ENCODE measurements around the gene RNF121.
A peak's percentile ranks its signal among the peaks of the same experiment; 100 is the strongest.

The RNF121 gene

DNA sequence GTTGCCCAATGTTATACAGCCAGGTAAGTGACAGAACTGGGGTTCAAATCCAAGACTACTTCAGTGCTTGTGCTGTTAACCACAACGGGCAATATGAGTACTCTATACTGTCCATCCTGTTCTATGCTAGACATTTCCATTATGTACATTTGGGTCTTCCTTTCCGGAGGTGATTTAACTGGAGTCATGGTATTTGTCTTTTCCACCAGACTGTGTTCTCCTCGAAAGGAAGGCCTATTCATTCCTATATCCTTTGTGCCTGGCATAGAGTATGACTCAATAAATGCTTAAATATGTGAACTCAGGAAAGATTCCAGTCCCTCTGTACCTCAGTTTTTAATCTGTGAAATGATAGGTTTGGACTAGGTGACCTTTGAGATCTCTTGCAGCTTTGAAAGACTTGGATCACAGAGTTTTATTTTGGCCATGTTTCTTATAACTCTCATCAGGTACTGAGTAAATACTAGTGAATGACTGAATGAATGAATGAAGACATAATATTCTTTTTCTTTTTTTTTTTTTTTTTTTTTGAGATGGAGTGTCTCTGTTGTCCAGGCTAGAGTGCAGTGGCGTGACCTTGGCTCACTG, 6.6 kb downstream of the RNF121 start:
- no peak for DNase-seq

- DNase-seq = no peak
These were observed 8.0 kb downstream of the RNF121 start for GRCh38 chr11:71936825-71937224.

DNA sequence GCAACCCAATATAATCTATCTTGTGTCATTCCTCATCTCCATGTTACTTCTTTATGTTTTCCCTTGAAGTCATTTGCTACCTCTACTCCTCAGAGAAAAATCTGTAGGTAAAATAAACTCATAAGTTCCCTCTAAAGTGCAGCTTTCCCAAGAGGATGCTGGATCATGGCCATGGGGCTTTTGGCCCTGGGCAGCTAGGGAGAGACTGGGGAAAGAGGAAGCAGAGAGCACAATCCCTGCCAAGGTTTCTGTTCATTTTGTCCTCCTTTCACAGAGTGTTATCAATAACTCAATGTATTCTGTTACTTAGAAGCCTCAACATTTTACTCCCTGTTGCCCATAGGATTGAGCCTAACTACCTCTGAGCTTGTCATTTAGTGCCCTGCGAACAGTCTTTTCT, 9.0 kb downstream of the RNF121 start:
- no peak for DNase-seq

DNA sequence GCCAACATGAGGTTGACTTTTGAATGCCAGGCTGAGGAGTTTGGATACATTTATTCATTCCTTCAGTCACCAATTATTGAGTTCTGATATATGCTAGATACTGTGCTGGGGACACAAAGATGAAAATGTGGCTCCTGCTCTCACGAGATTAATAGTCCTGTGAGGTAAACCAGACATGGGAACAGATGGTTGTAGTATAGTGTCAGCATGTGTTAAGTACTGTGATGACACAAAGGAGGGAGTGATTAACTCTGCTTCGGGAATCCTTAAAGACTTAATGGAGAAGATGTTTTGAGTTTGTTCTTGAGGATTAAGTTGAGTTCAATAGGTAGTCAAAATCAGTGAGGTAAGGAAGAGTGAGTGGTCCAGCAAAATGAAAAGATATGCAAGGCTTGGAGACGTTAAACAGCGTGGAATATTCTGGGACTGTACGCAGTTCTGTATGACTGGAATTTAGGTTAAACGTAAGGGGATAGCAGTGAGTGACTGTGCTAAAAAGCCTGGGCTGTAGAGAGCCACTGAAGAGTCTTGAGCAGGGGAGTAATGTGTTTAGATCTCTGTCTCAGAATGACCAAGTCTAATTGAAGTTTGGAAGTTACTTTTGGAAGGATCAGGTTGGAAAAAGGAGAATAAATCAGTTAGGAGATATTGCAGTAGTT, 11.8 kb downstream of the RNF121 start:
- no peak for DNase-seq

DNA sequence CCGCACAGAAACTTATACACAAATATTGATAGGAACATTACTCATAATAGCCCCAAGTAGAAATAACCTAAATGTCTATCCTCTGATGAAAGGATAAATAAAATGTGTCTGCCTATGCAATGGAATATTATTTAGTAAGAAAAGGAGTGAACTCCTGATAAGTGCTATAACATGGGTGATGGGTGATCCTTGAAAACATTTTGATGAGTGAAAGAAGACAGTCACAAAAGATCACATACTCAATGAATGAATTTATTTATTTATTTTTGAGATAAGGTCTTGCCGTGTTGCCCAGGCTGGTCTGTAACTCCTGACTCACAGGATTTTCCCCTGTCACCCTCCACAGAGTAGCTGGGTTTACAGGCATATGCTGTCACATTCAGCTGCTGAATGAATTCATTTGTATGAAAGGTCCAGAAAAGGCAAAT, 17.3 kb downstream of the RNF121 start:
- no peak for DNase-seq

GRCh38 chr11:71947498-71947897, 18.7 kb downstream of the RNF121 start:
- DNase-seq = no peak

GRCh38 chr11:71948314-71949027, 19.6 kb downstream of the RNF121 start:
- no peak for DNase-seq

- no peak for DNase-seq
These were observed 20.2 kb downstream of the RNF121 start for GRCh38 chr11:71949034-71949433.

- DNase-seq = no peak
These were observed 23.0 kb downstream of the RNF121 start for GRCh38 chr11:71951741-71952310.

- no peak for DNase-seq
These were observed 27.1 kb downstream of the RNF121 start for GRCh38 chr11:71955898-71956456.

DNA sequence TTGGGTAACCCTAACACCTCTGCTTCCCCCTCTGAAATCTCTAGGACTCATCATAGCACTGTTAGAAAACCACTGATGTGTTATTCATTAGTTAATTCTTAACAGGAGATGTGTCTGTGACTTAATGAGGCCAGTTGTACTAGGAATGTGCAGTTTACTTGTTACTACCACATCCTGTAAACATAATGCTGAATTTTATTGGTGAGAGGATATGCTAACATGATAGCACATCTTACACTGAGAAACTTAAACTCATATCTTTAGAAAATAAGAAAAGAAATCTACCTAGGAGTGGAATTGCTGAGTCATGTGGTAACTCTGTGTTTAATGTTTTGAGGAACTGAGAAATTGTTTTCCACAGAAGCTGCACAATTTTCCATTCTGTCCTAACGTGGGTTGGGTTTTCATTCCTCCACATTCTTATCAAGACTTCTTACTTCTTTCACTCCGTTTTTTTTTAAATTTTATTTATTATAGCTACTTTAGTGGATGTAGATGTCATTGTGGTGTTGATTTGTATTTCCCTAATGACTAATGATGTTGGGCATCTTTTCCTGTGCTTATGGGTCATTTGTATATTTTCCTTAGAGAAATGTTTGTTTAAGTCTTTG, 33.7 kb downstream of the RNF121 start:
- DNase-seq = no peak

DNA sequence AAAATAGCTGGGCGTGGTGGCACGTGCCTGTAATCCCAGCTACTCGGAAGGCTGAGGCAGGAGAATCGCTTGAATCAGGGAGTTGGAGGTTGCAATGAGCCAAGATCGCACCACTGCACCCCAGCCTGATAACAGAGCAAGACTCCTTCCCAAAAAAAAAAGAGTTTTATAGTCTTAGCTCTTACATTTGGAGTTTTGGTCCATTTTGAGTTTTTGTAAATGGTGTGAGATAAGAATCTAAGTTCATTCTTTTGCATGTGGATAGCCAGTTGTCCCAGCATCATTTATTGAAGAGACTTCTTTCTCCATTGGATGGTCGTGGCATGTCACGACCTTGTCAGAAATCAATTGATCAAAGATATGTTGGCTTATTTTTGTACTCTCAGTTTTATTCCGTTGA, 34.6 kb downstream of the RNF121 start:
- DNase-seq = no peak

- DNase-seq = no peak
These were observed 35.8 kb downstream of the RNF121 start for GRCh38 chr11:71964641-71965040.

DNA sequence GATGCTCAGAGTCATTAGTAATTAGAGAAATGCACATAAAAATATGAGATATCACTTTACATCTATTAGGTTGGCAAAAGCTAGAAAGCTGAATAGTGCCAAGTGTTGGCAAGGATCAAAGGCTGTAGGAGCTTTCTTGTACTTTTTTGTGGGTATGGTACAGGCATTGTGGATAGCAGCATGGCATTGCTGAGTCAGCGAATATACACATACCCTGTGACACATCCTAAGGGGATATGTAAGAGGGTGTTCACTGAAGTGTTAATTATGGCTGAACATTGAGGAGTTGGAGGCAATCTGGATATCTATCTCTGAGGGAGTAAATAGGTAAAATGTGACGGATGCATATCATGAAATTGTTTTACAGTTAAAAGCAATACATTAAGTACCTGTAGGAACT, 42.8 kb downstream of the RNF121 start:
- DNase-seq = no peak

DNA sequence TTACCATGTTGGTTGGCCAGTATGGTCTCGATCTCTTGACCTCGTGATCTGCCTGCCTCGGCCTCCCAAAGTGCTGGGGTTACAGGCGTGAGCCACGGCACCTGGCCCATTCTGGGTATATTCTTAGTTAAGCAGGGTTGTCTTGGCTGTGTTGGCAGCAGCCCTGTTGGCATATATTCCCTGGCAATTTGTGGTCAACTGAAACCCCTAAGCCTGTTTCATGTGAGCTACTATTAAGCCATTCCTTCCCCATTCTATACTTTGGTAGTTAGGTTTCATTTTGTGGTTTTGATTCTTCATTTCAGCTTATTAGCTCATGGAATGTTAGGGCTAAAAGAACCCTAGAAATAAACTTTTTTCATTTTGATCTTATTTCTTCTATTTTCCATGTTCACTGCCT, 47.7 kb downstream of the RNF121 start:
- no peak for DNase-seq

DNA sequence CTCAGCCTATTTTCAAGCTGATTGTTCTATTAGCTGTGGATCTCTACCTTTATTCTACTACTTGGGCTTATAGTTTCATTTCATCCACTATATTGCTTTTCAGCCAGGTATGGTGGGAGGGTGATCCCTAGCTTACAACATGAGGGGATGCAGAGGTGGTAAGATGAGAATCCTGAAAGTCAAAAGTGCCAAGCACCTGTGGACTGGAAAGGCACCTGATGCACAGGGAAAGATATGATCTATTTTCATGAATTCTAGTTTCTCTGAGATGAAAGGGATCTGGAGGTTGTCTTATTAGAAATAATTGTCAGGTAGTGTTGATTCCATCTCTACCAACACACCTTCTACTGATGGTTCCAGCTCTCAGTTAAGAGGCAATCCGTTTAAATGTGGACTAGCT, 48.2 kb downstream of the RNF121 start:
- no peak for DNase-seq

DNA sequence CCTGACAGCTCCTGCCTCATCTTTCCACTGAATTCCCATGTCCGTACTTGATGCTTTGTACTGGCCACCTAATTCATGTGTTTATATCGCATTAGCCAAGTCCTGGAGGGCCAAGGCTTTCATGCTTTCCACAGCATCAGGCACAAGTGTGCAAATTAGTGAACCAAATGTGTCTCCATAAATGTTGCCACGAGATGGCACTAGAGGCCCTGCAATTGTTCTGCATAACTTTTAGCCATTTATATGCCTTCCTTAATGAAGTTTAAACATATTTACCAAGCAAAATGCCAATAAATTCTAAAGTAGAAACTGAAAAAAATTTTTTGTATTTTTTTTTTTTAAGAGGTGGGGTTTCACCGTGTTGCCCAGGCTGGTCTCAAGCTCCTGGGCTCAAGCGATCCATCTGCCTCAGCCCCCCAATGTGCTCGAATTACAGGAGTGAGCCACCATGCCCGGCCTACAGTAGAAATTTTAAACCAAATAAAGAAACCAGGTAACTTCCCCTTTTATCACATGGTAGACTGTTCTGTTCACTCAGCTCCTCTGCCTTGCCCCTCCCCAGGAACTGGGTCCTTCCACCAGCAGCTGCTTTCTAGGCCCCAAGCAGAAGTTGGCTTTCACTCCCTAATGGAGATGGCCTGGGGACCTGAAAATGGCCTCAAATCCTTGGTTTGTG, 49.0 kb downstream of the RNF121 start:
- peak; percentile 71 for DNase-seq

DNA sequence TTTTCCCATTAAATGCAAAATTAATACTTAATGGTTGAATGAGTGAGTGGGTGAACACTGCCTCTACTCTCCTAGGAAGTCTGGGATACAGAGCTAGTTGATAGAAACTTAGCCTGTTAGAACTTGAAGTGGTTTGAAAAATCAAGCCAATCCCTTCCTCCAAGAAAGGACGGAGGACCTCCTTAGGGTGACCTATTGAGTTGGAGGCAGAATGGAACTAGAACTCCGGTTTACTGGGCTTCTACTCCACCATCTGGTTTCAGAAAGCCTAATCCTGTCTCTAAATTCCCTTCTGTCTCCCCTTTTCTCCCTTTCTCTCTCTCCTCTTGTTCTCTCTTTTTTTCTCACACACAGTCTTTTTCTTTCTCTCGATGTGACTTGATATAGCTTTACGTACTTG, 50.2 kb downstream of the RNF121 start:
- DNase-seq = no peak

- DNase-seq = no peak
These were observed 50.8 kb downstream of the RNF121 start for GRCh38 chr11:71979602-71980001.

DNA sequence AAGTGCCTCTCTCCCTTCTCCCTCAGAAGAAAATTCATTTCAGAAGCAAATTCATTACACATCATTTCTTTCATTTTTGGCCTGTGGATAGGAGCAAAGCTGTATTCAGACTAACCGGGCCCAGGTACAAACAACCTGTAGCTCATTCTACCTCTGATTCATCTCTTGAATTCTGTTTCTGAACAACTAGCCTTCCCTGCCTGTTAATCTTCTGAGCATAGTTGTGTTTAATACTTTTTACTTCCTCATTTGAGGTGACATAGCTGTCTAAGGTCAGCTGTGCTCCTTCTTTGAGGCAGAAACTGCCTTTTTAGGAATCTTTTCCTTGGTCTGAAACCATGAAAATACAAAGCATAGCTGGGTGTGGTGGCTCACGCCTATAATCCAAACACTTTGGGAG, 57.3 kb downstream of the RNF121 start:
- no peak for DNase-seq

- DNase-seq = no peak
These were observed 58.7 kb downstream of the RNF121 start for GRCh38 chr11:71987521-71987920.

- no peak for DNase-seq
These were observed 59.2 kb downstream of the RNF121 start for GRCh38 chr11:71988050-71988449.

GRCh38 chr11:71990701-71991100, 61.9 kb downstream of the RNF121 start:
- DNase-seq = no peak

All from activated CD8-positive, alpha-beta memory T cell treated with anti-CD3 and anti-CD28 coated beads for 24 hours (primary cell).